Mesendoderm (in vitro differentiated cells): ENCODE measurements around the gene SLC39A11.

Experiments used
- DNase-seq: peaks from one replicate; pipeline ENCODE4 v3.0.0; 2013
- H2AK5ac ChIP-seq: 2 replicates; pipeline ENCODE4 v1.6.1; 2013; ENCODE audit warnings: low read length, inconsistent platforms
- H2BK120ac ChIP-seq: 2 replicates; pipeline ENCODE4 v1.6.1; 2013; ENCODE audit warnings: low read depth, mild to moderate bottlenecking, low read length, moderate library complexity, mixed read lengths
- H2BK15ac ChIP-seq: replicated peaks from 2 replicates; pipeline ENCODE4 v1.6.1; 2013; ENCODE audit warnings: low read depth, mild to moderate bottlenecking, moderate library complexity
- H2BK5ac ChIP-seq: 2 replicates; pipeline ENCODE4 v1.6.1; 2013; ENCODE audit warnings: low read length, inconsistent platforms
- H3K18ac ChIP-seq: 2 replicates; pipeline ENCODE4 v1.6.1; 2013; ENCODE audit warnings: mild to moderate bottlenecking, low read length, mixed read lengths
- H3K23ac ChIP-seq: one replicate; pipeline ENCODE4 v1.6.1; 2013; ENCODE audit warnings: low read length
- H3K27ac ChIP-seq: 2 replicates; pipeline ENCODE4 v1.5.1; 2013; ENCODE audit warnings: low read depth, mild to moderate bottlenecking, inconsistent platforms, low read length, moderate library complexity
- H3K27me3 ChIP-seq: 2 replicates; pipeline ENCODE4 v1.6.1; 2013; ENCODE audit warnings: low read length, control low read depth, mild to moderate bottlenecking, inconsistent platforms; ENCODE audit not compliant: insufficient read depth, poor library complexity
- H3K36me3 ChIP-seq: 2 replicates; pipeline ENCODE4 v1.6.1; 2013; ENCODE audit warnings: low read length, inconsistent platforms; ENCODE audit not compliant: control insufficient read depth, insufficient read depth
- H3K4ac ChIP-seq: one replicate; pipeline ENCODE4 v1.6.1; 2013; ENCODE audit warnings: low read depth, mild to moderate bottlenecking, low read length, moderate library complexity
- H3K4me1 ChIP-seq: 2 replicates; pipeline ENCODE4 v1.6.1; 2013; ENCODE audit warnings: low read depth, low read length, inconsistent platforms; ENCODE audit not compliant: control insufficient read depth
- H3K4me2 ChIP-seq: 2 replicates; pipeline ENCODE4 v1.6.1; 2013; ENCODE audit warnings: low read length
- H3K4me3 ChIP-seq: 2 replicates; pipeline ENCODE4 v1.5.1; 2013; ENCODE audit warnings: mild to moderate bottlenecking, low read length
- H3K56ac ChIP-seq: one replicate; pipeline ENCODE4 v1.6.1; 2013; ENCODE audit warnings: low read length
- H3K79me1 ChIP-seq: 2 replicates; pipeline ENCODE4 v1.6.1; 2013; ENCODE audit warnings: low read length, inconsistent platforms
- H3K79me2 ChIP-seq: 2 replicates; pipeline ENCODE4 v1.6.1; 2013; ENCODE audit warnings: mild to moderate bottlenecking, low read length; ENCODE audit not compliant: control insufficient read depth, insufficient read depth
- H3K9ac ChIP-seq: 2 replicates; pipeline ENCODE4 v1.6.1; 2013; ENCODE audit warnings: low read length, inconsistent platforms
- H4K5ac ChIP-seq: one replicate; pipeline ENCODE4 v1.6.1; 2013; ENCODE audit warnings: low read length
- H4K8ac ChIP-seq: one replicate; pipeline ENCODE4 v1.6.1; 2013; ENCODE audit warnings: low read depth, mild to moderate bottlenecking, control low read depth, low read length, moderate library complexity
- WGBS: extraction: QIAGEN DNeasy Blood & Tissue Kit; methylation state at CpG from one replicate; pipeline ENCODE4 v1.1.7; 2013; ENCODE audit warnings: low lambda C conversion rate, missing lambda C conversion rate; ENCODE audit not compliant: insufficient coverage; ENCODE audit errors: extremely low coverage; 5-methylcytosine and 5-hydroxymethylcytosine counted together

Gene SLC39A11

GRCh38 chr17:72723711-72724110 lies 368.8 kb downstream of the SLC39A11 start:
- no peaks in the 10 kb centered on the region for H3K79me1 ChIP-seq
- H2AK5ac ChIP-seq, result no peak overlapping the region
- H3K36me3 ChIP-seq, result no peaks in the 10 kb centered on the region
- no peak overlapping the region for H3K27ac ChIP-seq
- no peak overlapping the region for H4K8ac ChIP-seq
- H2BK120ac ChIP-seq, result no peak overlapping the region
- no peaks in the 10 kb centered on the region for H3K4me1 ChIP-seq
- no peak for DNase-seq
- no peaks in the 10 kb centered on the region for H3K27me3 ChIP-seq
- H2BK15ac ChIP-seq, result no peak overlapping the region
- no peak overlapping the region for H3K4ac ChIP-seq
- no peak overlapping the region for H4K5ac ChIP-seq
- no peak overlapping the region for H3K23ac ChIP-seq
- no peak overlapping the region for H2BK5ac ChIP-seq
- no peaks in the 10 kb centered on the region for H3K79me2 ChIP-seq
- no peak overlapping the region for H3K18ac ChIP-seq
- WGBS, result no CpG with 5 or more reads among the region's 7 CpGs
- no peak overlapping the region for H3K56ac ChIP-seq
- no peak overlapping the region for H3K4me3 ChIP-seq
- H3K4me2 ChIP-seq, result no peak overlapping the region
- H3K9ac ChIP-seq, result no peak overlapping the region

DNA sequence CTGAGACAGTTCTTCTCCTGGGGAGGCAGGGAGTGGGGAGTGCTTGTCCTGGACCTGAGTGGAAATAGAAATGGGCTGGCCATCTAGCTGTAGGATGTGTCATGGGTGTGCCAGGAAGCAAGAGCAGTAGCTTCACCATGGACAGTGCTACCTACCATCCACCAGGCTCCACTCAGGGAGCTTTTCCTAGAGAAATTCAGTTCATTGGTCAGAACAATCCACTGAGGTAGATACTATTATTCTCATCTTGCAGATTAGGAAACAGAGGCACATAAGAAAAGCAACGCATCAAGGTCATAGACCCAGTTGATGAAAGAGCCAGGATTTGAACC lies 372.0 kb downstream of the SLC39A11 start:
- H4K5ac ChIP-seq, result no peak overlapping the region
- DNase-seq, result no peak
- H3K79me2 ChIP-seq, result no peaks in the 10 kb centered on the region
- H3K4me2 ChIP-seq, result no peak overlapping the region
- no peak overlapping the region for H3K4me3 ChIP-seq
- no peak overlapping the region for H3K18ac ChIP-seq
- WGBS, result no CpG with 5 or more reads among the region's 1 CpG
- H2AK5ac ChIP-seq, result no peak overlapping the region
- no peak overlapping the region for H3K27ac ChIP-seq
- no peak overlapping the region for H2BK5ac ChIP-seq
- H2BK15ac ChIP-seq, result no peak overlapping the region
- no peak overlapping the region for H3K4ac ChIP-seq
- no peak overlapping the region for H3K9ac ChIP-seq
- H4K8ac ChIP-seq, result no peak overlapping the region
- no peaks in the 10 kb centered on the region for H3K4me1 ChIP-seq
- H2BK120ac ChIP-seq, result no peak overlapping the region
- no peaks in the 10 kb centered on the region for H3K36me3 ChIP-seq
- no peaks in the 10 kb centered on the region for H3K79me1 ChIP-seq
- no peak overlapping the region for H3K56ac ChIP-seq
- no peaks in the 10 kb centered on the region for H3K27me3 ChIP-seq
- H3K23ac ChIP-seq, result no peak overlapping the region

DNA sequence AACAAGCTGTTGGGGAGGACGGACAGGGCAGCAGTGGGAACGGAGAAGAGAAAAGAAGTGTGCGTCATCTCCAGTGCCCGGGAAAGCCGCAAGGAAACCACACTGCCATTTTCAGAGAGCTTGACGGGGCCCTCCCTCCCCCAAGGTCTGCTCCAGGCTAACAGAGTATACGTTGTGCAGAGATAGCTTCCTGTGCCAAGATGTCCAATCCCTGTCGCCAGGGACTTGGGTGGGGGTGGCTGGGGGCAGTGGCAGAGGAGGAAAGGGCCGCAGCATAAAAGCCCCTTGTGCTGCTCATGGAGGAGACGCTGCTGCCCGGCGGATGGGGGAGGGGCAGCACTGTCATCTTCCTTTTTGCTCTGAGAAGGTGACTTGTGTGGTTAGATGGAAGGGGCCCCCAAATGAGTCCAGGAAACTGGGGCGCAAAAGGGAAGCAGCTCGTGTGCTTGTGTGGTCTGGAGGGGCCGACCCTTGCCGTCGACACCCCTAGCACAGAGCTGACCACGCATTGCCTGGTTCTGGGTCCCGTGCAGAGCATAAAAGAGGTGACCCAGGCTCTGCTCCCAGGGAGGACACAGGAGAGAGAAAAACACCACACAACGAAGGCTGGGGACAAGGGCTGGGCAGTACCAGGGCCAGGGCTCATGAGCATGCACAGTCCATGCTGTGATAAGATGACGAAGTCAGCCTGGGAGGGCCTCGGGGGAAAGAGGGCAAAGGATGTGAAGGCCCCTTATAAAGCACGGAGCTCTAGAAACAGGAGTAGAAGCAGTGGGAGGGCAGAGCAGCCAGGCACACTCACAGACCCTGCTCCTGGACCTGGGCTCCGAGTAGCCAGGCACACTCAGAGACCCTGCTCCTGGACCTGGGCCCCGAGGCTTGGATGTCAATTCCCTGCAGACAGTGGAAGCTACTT lies 372.7 kb downstream of the SLC39A11 start:
- no peak overlapping the region for H3K27ac ChIP-seq
- no peak overlapping the region for H3K56ac ChIP-seq
- no peaks in the 10 kb centered on the region for H3K36me3 ChIP-seq
- no peak overlapping the region for H4K5ac ChIP-seq
- no peak overlapping the region for H2BK5ac ChIP-seq
- no CpG with 5 or more reads among the region's 25 CpGs for WGBS
- H3K27me3 ChIP-seq, result no peaks in the 10 kb centered on the region
- H3K18ac ChIP-seq, result no peak overlapping the region
- H3K23ac ChIP-seq, result no peak overlapping the region
- H3K4ac ChIP-seq, result no peak overlapping the region
- no peak overlapping the region for H2AK5ac ChIP-seq
- no peaks in the 10 kb centered on the region for H3K4me1 ChIP-seq
- no peak overlapping the region for H2BK15ac ChIP-seq
- no peak for DNase-seq
- H3K4me2 ChIP-seq, result no peak overlapping the region
- no peak overlapping the region for H3K9ac ChIP-seq
- H3K79me2 ChIP-seq, result no peaks in the 10 kb centered on the region
- H3K4me3 ChIP-seq, result no peak overlapping the region
- H3K79me1 ChIP-seq, result no peaks in the 10 kb centered on the region
- no peak overlapping the region for H4K8ac ChIP-seq
- no peak overlapping the region for H2BK120ac ChIP-seq

DNA sequence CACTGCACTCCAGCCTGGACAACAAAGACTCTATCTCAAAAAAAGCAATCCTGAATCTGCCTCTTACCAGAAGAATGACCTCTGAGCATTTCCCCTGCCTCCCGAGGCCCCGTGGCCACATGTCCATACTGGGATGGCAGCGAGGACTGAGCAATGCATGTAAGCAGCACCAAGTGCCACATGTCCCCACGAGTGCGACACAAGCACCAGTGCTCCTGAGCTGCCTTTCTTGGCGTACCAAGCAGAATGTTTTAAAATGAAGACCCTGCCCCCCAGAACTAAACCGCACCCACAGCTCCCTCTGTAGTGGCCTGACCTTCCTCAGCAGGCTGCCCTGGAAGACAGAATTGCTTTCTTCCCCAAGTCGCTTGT lies 373.3 kb downstream of the SLC39A11 start:
- Histone ChIP-seq H2BK5ac (no peak overlapping the region), H3K4me1 (no peaks in the 10 kb centered on the region), H2BK120ac (no peak overlapping the region), H3K27me3 (no peaks in the 10 kb centered on the region), H3K18ac (no peak overlapping the region), H3K23ac (no peak overlapping the region), H2BK15ac (no peak overlapping the region), H3K9ac (no peak overlapping the region), H3K79me1 (no peaks in the 10 kb centered on the region), H4K5ac (no peak overlapping the region), H2AK5ac (no peak overlapping the region), H3K79me2 (no peaks in the 10 kb centered on the region), H3K36me3 (no peaks in the 10 kb centered on the region), H3K27ac (no peak overlapping the region), H3K4me2 (no peak overlapping the region), H3K4me3 (no peak overlapping the region), H3K56ac (no peak overlapping the region), H3K4ac (no peak overlapping the region), H4K8ac (no peak overlapping the region)
- no peak for DNase-seq
- WGBS, result no CpG with 5 or more reads among the region's 8 CpGs

GRCh38 chr17:72717676-72718075 lies 374.8 kb downstream of the SLC39A11 start:
- Histone ChIP-seq H3K4me1 (no peaks in the 10 kb centered on the region), H2AK5ac (no peak overlapping the region), H3K27me3 (no peaks in the 10 kb centered on the region), H4K5ac (no peak overlapping the region), H2BK15ac (no peak overlapping the region), H3K79me1 (no peaks in the 10 kb centered on the region), H2BK5ac (no peak overlapping the region), H2BK120ac (no peak overlapping the region), H3K4me2 (no peak overlapping the region), H3K36me3 (no peaks in the 10 kb centered on the region), H3K27ac (no peak overlapping the region), H4K8ac (no peak overlapping the region), H3K4me3 (no peak overlapping the region), H3K23ac (no peak overlapping the region), H3K4ac (no peak overlapping the region), H3K56ac (no peak overlapping the region), H3K9ac (no peak overlapping the region), H3K18ac (no peak overlapping the region), H3K79me2 (no peaks in the 10 kb centered on the region)
- no CpG with 5 or more reads among the region's 8 CpGs for WGBS
- no peak for DNase-seq

DNA sequence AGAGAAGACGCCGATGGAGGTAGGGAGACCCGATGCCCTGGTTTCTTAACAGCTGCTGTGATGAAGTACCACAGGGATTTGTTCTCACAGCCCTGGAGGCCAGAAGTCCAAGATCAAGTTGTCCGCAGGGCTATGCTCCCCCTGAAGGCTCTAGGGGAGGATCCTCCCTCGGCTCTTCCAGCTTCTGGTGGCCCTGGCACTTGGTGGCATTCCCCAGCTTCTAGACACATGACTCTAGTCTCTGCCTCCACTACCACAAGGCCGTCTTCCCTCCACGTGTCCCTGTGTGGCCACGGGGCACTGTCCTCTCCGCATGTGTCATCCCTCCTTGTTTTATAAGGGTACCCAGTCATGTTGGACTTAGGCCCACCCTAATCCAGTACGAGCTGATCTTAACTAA lies 375.2 kb downstream of the SLC39A11 start:
- Histone ChIP-seq H3K27ac (no peak overlapping the region), H4K5ac (no peak overlapping the region), H3K18ac (no peak overlapping the region), H3K56ac (no peak overlapping the region), H3K4ac (no peak overlapping the region), H3K36me3 (no peaks in the 10 kb centered on the region), H2BK15ac (no peak overlapping the region), H3K79me1 (no peaks in the 10 kb centered on the region), H3K27me3 (no peaks in the 10 kb centered on the region), H3K23ac (no peak overlapping the region), H3K9ac (no peak overlapping the region), H4K8ac (no peak overlapping the region), H3K4me2 (no peak overlapping the region), H2BK120ac (no peak overlapping the region), H3K4me3 (no peak overlapping the region), H3K4me1 (no peaks in the 10 kb centered on the region), H2BK5ac (no peak overlapping the region), H3K79me2 (no peaks in the 10 kb centered on the region), H2AK5ac (no peak overlapping the region)
- DNase-seq, result no peak
- WGBS, result no CpG with 5 or more reads among the region's 10 CpGs
